HG03442 (cell line): ENCODE measurements around the gene EPHB1.

Experiments used
- ATAC-seq: cut with Tn5 transposase; IDR thresholded peaks from one replicate; pipeline ENCODE4 v1.9.1; 2021; ENCODE audit warnings: mild to moderate bottlenecking, moderate library complexity; ENCODE audit not compliant: unreplicated experiment

EPHB1 gene

DNA sequence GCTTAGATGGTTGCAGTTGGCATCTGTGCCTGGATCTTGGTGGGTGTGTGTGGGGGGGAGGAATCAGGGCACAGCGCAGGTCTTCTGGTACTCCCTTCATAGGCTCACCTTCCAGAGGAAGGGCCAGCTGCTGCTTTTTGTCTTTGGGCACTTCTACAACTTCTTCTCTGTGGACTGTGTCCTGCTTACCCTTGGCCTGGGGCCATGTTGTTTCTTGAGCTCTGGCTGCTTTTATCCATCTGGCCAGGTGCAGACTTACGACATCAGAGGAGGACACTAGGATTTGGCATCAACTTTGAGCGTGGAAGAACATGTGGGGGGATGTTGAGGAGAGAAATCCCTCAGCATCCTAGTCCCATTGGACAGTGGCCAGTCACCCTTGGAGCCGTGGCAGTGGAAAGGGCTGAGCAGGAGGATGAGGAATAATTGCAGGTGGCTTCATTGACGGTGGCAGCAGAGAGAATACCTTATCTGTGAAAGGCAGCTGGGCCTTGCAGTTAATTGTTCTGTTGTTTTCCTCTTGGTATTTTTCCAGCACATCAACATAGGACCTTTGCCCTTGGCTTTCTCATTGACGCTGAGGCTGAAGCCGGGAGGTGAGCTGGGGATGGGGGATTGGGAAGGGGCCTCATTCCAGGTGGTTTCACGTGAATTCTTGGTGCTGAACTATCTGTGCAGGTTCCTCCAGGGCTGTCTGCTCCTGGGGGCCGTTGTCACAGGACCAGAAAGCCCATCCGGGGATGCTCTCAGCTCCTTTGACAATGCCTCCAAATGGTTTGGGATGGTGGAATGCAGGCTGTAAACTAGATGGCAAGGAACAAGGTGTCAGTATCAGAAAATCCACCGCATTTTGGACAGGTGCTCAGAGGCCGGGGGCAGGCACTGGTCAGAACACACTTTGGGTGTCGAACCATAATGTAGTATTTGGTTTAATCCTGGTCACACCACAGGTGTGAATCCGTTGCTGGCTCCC lies 9.7 kb downstream of the EPHB1 start:
- no peak for ATAC-seq

DNA sequence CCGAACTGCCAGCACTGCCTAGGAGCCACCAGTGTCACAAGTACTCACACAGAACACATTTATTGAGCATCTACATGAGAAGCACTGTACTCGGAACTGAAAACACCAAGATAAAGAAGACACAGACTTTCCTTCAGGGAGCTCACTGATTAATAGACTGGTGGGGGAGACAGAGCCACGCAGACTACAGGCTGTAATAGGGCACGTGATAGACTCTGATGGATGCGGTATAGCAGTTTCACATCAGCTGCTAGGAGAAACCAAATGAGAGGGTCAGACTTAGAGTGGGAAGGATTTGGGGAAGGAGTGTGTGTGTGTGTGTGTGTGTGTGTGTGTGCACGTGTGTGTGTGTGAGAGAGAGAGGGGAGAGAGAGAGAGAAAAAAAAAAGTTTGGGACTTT lies 12.1 kb downstream of the EPHB1 start:
- ATAC-seq = no peak

DNA sequence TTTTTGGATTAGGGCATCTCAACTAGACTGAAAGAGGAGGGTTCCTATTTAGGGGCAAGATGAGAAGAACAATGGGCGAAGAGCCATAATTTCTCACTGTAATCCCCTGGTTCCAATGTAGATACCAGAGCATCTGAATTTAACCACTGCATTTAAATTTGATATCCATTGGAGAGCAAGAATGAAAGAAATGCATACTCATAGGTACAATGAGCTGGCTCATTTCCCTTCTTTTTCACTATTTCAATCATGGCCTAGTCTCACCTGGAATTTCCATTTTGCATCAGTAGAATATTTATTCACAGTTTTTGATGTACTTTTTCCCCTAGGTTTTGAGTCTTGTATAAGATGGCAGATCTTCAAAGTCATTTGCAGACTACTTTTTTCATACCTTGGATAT lies 13.8 kb downstream of the EPHB1 start:
- no peak for ATAC-seq

DNA sequence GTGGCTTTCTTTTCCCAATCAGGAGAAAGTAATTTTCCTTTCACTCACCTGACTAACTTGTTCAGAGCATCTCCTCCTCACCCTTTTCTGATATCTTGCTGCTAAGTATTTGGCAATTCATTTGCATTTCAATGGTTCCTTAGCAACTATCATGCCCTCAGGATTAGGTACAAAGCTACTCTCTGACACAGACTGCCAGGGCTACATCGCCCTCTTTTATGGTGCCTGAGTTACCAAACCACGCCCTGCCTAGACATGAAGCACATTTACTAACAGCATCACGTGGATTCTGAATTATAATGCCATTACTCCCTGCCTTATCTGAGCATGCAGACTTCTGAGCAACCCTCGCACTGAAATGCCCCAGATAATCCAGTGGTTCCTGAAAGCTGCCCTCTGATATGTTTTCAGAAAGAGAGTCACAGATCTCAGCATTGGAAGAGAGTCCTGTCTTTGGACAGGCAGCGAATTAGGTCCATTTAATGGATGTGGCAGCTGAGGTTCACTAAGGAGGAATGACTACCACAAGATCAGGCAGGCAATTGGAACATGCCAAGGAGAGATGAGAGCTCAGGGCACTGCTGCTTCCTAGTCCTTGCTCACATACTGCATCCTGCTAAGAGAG lies 14.5 kb downstream of the EPHB1 start:
- ATAC-seq = no peak

DNA sequence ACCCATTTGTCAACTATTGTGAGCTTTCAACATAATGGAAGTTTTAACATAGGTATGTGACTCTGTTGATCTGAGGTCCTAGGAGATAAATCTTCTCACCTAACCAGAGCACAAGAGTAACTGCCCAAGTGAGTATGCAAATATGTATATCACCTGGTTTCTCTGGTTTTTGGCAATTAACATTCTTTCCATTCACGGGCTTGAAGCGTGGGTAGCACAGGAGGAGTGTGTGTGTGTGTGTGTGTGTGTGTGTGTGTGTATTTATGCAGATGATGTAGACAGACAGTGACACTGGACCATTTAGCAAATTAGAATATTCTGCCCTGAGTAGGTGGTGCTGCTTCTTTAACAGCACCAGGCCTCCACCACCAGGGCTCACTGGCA lies 15.0 kb downstream of the EPHB1 start:
- ATAC-seq = no peak

DNA sequence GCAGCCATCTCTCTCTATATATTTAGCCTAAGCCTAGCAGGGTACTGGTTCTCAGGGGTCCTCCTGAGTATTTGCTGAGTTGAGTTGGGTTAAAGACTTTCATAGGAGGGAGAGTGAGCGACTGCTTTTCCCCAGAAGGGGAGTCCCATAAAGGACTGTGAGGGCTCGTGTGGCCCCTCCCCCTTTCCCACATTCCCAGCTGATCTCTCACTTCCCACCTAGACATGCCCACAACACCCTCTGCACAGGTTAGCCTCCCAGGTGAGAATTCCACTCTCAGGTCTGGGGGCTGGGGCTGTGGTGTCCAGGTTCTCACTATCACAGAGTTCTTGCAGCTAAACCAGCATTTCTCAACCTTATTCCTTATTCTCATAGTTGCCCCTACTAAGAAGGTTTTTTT lies 15.8 kb downstream of the EPHB1 start:
- ATAC-seq = no peak

DNA sequence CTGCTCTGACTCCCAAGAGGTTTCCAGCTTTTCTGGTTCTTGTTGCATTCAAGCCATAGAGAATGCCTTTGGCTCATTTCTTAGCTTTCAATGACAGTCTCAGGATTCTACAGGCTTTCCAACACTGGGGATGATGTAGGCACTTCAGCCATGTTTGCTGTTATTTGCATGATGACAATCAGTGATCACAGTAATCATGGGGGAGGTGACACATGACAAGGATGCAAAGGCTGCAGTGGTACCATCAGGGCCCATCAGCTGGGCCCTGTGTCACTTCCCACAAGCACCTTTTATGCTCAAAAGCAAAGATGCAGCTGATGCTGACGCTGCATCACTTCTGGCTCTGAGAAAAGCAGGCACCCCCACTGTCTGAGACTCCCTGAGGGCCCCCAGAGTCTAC lies 18.6 kb downstream of the EPHB1 start:
- ATAC-seq = no peak

DNA sequence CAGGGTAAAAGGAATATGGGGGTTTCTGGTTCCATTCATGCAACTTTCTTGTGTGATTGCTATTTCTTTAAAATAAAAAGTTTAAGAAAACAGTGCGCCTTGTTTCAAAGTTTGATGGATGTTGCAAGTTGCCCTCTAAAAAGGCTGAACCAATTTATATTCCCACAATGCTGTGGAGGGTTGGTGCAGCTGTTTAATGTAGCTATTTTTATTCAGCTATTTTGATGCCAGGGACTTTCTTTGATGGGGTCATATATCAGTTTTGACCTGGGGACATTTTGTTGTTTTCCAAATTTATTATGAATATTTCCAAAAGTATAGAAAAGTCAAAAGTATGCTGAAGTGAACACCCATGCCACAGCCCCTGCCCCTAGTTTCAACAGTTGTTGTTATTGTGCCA lies 20.5 kb downstream of the EPHB1 start:
- ATAC-seq = no peak

DNA sequence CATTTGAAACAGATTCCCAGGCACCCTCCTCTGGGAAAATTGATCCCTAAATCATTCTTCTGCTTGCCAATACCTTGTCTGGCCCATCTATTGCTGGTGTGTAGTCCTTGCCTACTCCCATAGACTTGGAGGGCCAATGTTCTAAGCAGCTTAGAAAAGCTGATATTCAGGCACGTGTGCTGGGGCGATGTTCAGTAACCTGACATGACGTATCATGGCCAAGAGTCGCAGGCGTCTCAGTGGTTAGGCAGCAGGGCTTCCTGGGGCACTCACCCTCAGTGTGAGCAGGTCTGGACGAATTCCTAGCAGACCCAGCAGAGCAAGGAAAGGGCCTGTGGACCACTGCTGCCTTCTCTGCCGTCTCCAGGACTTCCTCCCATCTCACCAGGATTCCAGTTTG lies 21.6 kb downstream of the EPHB1 start:
- no peak for ATAC-seq

DNA sequence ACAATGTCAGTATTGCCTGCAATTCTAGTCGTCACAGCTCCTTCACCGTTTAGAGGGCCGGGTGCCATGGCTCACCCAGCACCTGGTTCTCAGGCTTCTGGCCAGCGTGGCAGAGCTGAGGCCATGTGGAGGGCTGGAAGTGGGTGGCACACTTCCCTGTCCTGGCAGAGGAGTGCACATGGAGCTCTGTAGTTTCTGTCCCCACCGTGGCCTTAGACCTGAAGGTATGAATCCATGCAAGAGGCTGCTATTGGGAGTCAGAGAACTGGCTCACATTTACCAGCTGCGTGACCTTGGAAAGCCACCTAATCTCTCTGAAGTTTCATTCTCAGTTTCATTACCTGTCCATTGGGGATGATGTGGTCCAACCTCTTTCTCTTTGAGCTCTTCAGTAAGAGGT lies 22.2 kb downstream of the EPHB1 start:
- ATAC-seq = peak; percentile 80

DNA sequence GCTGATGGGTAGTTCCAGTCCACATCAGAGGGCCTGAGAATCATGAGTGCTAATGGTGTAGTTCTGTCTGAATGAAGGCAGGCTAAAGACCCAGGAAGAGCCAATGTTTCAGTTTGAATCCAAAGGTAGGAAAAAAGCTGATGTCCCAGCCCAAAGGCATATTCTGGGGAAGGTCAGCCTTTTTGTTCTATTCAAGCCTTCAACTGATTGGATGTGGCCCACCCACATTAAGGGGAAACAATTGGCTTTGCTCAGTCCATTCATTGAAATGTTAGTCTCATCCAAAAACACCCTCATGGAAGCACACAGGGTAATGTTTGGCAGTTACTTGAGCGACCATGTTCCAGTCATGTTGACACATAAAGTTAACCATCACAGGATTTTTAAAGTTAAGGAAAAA lies 25.9 kb downstream of the EPHB1 start:
- ATAC-seq = no peak

DNA sequence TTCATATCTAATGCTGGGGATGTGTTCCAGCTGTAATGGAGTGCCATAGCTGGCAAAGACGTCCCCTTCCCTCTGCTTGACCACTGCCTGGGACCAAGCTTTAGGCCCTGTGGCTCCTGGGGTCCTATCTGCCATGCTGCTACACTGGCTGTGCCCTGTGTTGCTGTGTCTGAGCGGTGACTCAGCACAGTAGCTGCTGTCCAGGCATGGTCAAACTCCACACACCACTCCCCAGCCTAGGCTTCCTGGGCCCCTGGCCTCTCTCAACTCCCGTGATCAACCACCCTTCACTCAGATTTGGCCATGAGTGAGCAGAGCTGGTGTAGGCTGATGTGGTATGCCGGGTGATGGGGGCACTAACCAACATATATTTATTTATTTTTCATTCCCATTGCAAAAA lies 27.0 kb downstream of the EPHB1 start:
- ATAC-seq = no peak

DNA sequence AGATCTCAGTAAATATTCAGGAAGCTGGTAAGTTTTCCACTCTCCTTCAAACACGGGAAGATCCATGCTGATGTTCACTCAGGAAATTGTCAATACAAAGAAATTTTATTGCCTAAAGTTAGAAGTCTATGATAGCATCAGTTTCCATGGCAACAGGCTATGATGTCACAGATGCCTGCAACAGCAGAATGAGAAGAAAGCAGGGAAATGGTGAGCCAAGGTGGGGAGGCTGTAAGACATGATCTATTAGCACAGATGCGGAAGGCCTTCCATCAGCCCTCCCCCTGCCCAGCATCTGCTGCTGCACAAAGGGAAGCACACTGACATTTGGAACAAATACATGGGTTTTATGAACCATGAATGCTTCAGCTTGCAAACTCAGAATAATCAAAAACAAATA lies 28.6 kb downstream of the EPHB1 start:
- no peak for ATAC-seq

DNA sequence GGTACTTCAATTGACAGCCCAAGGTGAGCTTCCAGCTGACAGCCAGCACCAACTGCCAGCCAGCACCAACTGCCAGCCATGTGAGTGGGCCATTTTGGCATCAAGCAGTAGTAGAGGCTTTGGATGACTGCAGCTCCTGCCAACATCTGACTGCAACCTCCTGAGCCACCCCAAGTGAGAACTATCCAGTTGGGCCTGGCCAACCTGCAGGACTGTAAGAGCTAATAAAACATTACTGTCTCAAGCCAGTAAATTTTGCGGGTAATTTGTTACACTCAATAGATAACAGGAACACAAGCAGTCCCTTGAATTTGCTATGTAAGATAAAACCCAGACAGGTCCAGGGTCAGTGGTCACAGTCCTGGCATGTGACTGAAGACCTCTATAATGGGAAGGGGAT lies 29.7 kb downstream of the EPHB1 start:
- ATAC-seq = no peak

DNA sequence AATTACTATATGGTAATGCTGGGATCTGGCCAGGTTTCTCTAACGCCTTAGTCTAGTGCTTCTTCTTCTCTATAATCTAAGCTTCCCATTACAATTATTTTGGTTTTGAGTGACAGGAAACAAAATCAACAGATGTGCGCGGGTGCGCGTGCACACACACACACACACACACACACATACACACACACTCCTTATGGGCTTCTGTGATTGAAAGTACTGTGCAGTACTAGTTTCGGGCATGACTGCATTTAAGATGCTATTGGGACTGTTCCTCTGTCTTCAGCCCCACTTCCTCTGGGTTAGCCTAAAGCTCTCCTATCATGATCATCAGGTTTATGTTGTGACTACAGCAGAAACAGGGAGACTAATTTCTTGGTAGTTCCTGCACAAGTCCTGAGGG lies 32.2 kb downstream of the EPHB1 start:
- no peak for ATAC-seq

DNA sequence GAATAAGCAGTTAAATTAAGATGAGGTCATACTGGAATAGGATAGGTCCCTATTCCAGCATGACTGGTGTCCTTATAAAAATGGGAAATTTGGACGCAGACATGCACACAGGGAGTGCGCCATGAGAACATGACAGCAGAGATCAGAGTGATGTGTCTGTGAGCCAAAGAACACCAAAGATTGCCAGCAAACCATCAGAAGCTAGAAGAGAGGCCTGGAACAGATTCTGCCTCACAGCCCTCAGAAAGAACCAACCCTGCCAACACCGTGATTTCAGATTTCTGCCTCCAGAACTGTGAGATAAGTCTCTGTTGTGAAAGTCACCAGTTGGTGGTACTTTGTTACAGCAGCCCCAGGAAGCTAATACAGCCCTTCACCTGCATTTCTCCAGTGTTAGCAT lies 34.7 kb downstream of the EPHB1 start:
- no peak for ATAC-seq

DNA sequence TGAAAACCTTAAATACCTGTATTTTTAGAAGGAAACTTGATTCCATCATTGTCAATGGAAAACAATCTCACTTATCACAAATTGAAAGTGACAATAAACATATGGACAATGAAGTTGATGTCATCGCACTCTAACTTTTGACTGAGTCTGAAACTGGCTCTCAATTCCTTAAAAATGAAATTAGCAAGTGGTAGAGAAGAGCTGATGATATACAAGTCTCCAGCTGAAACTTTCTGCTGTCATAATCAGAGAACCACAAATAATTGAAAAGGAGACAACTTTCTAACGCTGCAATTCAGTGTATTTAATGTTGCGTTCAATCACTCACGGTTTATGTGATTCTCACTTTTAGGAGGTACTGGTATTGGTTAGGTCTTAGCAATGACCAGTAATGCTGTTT lies 37.5 kb downstream of the EPHB1 start:
- ATAC-seq = no peak

DNA sequence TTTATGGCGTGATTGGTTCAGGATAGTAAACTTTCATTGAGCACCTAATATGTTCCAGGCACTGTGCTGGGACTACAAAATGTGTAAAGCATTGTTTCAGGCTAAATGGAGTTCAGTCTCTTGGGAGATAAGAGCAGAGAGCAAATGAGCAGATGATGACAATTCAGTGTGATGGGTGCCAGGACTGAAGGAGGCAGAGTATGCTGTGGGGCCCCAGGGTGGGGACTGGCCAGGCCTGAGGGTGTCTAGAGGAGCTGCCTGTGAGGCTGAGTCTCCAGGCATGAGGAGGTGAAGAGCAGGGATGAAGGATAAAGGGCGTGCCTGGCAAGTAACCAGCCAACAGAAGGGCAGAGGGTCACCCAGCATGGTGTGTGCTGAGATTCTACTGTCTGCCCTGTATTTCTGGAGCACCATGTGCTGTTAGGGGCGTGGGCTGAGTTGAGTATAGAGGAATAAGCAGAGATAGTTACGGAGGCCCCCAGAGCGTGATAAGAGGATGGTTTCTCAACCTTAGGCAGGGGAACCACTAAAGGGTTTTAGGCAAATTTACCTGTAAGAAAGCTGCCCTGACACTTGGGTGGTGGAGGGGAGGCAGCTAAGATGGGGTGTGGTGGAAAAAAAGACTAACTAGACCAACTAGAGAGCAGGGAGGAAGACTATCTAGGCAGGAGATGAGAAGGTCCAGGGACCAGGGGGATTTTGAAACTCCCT lies 38.5 kb downstream of the EPHB1 start:
- ATAC-seq = peak; percentile 38

DNA sequence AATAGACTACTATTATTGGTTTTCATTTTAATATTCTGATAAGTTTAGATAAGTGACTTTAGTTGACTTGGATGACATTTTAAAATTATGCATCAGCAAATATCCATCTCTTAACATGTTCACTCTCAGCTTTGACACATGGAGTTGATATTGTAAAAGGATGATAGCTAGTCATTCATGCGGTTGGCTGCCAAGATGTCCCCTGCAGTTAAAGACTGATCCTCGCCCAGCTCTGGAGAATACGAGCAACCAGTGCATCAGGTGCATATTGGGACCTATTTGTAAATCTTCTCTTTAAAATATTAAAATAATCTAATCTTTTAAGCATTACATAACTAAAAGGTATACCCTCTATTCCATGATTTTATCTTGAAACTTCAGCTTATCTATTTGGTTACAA lies 41.9 kb downstream of the EPHB1 start:
- no peak for ATAC-seq

DNA sequence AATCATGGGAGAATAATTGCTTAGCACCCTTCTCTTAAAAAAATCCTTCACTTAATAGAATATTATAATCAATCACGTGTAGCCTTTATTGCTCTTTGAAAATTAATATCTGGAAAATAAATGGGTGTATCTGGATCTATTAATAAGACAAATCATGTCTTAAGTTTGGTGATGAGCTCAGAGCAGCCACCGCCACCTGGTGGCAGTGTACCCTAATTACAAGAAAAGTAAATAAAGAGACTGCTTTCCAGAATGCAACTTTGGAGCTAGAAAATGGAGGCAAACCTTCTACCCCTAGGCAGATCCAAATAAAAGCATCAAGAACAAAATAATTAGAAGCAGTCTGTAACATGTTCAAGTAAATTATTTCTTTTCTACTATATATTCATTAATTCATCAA lies 43.5 kb downstream of the EPHB1 start:
- no peak for ATAC-seq

DNA sequence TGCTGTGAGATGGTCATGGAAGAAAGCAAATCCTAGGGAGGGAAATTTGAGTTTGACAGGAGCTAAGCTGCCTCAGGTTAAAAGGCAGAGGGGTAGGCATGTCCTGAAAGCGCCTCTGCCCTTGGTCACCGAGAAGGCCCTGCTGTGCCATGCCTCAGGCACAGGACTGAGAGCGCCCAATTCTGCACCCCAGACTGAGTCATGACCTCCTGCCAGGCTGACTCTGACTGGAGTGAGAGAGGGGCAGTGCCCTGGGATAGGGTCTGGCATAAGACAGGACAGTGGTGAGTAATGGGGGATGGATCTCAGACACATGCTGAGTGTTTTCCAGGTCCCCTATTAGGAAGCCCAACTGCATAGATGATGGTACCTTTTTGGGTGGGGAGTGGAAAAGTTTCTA lies 44.4 kb downstream of the EPHB1 start:
- ATAC-seq = no peak

DNA sequence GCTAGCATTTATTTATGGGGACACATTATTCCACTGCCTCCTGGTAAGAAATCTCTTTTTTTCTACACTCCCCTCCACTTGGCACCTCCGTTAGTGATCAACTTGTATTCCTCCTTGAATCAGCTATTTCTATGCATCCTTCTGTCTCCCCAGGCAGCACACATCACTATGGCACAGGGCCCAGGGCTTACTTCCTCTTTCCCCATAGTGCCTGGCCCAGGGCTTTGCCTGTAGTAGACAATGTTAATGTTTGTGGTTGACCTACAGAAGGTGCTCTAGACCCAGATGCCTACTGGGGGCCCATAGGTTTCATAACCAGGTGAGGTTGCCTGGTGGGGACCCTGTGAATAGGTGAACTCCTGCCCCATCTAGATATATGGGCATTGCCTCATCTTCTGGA lies 44.9 kb downstream of the EPHB1 start:
- ATAC-seq = peak; percentile 83
